ENCODE data around the gene CEMIP2.

GRCh38 chr9:71756753-71757152 is 11.6 kb downstream of the CEMIP2 start:
- no peak for TF ChIP-seq CTCF (IDR thresholded peaks at IDR 0.05)
- TF ChIP-seq POLR2A (IDR thresholded peaks at IDR 0.05), result no peak
